C4-2B (cell line): Measurements from ENCODE around the gene SLC2A9.

Source experiments
- ZFX ChIP-seq: fragments of 450-650 bp; IDR thresholded peaks from 2 replicates; pipeline ENCODE4 v1.6.1; 2017
- TF ChIP-seq, protein P1 (sequence below): fragments of 450-650 bp; conservative IDR thresholded peaks from 2 replicates; pipeline ENCODE4 v1.5.1; 2017; ENCODE audit warnings: mild to moderate bottlenecking

GRCh38 chr4:9943761-9944160 is 77.5 kb downstream of the SLC2A9 start:
- TF ChIP-seq, protein P1, sequence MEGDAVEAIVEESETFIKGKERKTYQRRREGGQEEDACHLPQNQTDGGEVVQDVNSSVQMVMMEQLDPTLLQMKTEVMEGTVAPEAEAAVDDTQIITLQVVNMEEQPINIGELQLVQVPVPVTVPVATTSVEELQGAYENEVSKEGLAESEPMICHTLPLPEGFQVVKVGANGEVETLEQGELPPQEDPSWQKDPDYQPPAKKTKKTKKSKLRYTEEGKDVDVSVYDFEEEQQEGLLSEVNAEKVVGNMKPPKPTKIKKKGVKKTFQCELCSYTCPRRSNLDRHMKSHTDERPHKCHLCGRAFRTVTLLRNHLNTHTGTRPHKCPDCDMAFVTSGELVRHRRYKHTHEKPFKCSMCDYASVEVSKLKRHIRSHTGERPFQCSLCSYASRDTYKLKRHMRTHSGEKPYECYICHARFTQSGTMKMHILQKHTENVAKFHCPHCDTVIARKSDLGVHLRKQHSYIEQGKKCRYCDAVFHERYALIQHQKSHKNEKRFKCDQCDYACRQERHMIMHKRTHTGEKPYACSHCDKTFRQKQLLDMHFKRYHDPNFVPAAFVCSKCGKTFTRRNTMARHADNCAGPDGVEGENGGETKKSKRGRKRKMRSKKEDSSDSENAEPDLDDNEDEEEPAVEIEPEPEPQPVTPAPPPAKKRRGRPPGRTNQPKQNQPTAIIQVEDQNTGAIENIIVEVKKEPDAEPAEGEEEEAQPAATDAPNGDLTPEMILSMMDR, result no peak
- TF ChIP-seq ZFX, result no peak
